Astrocyte of the spinal cord (primary cell): ENCODE data around the gene SELL.
"Not testable (repeated sequence)": the region's sequence is repeated elsewhere in the genome, so short reads cannot be mapped to it uniquely, and the experiment has no call there.

ENCODE experiments used
- DNase-seq: peaks from one replicate; pipeline ENCODE4 v3.0.0; 2011; ENCODE audit warnings: low read depth, low spot score
- H3K4me3 ChIP-seq: 2 replicates; pipeline ENCODE4 v1.5.1; 2011; ENCODE audit warnings: low read depth, mild to moderate bottlenecking, low read length, moderate library complexity
- in situ Hi-C: cut with HindIII; loops from 2 replicates; pipeline ENCODE4 v1.10.0; 2017; ENCODE audit warnings: low sequenced_read_pairs
- TF ChIP-seq, protein P1 (sequence below): IDR thresholded peaks from 2 replicates; pipeline ENCODE4 v1.5.1; 2012; ENCODE audit warnings: low read depth, mild to moderate bottlenecking, low read length, inconsistent platforms

SELL gene

GRCh38 chr1:169696273-169697100 lies 14.9 kb downstream of the SELL start:
- in situ Hi-C loops, result no loop called here
- no peak for DNase-seq
- TF ChIP-seq, protein P1, sequence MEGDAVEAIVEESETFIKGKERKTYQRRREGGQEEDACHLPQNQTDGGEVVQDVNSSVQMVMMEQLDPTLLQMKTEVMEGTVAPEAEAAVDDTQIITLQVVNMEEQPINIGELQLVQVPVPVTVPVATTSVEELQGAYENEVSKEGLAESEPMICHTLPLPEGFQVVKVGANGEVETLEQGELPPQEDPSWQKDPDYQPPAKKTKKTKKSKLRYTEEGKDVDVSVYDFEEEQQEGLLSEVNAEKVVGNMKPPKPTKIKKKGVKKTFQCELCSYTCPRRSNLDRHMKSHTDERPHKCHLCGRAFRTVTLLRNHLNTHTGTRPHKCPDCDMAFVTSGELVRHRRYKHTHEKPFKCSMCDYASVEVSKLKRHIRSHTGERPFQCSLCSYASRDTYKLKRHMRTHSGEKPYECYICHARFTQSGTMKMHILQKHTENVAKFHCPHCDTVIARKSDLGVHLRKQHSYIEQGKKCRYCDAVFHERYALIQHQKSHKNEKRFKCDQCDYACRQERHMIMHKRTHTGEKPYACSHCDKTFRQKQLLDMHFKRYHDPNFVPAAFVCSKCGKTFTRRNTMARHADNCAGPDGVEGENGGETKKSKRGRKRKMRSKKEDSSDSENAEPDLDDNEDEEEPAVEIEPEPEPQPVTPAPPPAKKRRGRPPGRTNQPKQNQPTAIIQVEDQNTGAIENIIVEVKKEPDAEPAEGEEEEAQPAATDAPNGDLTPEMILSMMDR, result no peak
- no peak overlapping the region for H3K4me3 ChIP-seq

- in situ Hi-C loops, result no loop called here
- TF ChIP-seq, protein P1, result no peak
- DNase-seq, result no peak
- no peak overlapping the region for H3K4me3 ChIP-seq
Measured at GRCh38 chr1:169694304-169695075, 16.9 kb downstream of the SELL start.

GRCh38 chr1:169692756-169693460 lies 18.5 kb downstream of the SELL start:
- in situ Hi-C loops, result no loop called here
- no peak for DNase-seq
- H3K4me3 ChIP-seq, result no peak overlapping the region

GRCh38 chr1:169690489-169690888 lies 20.9 kb downstream of the SELL start:
- TF ChIP-seq, protein P1, result no peak
- H3K4me3 ChIP-seq, result no peak overlapping the region
- DNase-seq, result no peak
- in situ Hi-C loops, result no loop called here

More at GRCh38 chr1:169692756-169693460, 18.5 kb downstream of the SELL start:
- TF ChIP-seq, protein P1, result no peak

DNA sequence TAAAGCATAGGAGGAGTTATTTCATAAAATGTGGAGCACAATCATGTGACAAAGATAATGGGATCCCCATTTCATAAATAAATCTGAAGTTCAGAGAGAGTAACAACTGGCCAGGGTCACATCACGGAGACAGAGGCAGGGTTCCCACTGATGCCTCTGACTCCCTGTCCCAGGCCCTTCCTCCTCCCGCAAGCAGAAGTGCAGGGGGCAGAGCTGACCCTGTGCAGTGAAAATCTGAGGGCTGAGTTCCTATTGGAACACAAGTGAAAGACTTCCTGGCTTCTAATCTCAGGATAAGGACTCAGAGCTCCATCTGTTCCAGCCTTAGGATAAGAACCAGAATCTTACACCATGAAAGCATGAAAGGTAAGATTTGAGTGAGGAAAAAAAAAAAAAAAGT lies 22.0 kb downstream of the SELL start:
- in situ Hi-C loops, result no loop called here
- H3K4me3 ChIP-seq, result no peak overlapping the region
- TF ChIP-seq, protein P1, result no peak
- no peak for DNase-seq

DNA sequence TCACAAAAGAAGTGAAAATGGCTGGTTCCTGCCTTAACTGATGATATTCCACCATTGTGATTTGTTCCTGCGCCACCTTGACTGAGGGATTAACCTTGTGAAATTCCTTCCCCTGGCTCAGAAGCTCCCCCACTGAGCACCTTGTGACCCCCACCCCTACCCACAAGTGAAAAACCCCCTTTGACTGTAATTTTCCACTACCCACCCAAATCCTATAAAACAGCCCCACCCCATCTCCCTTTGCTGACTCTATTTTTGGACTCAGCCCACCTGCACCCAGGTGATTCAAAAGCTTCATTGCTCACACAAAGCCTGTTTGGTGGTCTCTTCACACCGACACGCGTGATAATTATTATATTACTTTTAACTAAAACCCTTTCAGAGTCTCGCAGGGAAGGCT lies 23.0 kb downstream of the SELL start:
- DNase-seq, in situ Hi-C loops, H3K4me3 ChIP-seq: not testable (repeated sequence)
